ENCODE measurements around the gene AFF3. TPM values are rescaled to one million over a fixed set of nuclear protein-coding genes. Genes with fewer than 3 reads are reported as not detected.

AFF3 gene
- total and polyA plus RNA-seq, 2 of the 4 experiments (the other 2 are of a cell fraction), result 12.9 to 14.3 TPM

DNA sequence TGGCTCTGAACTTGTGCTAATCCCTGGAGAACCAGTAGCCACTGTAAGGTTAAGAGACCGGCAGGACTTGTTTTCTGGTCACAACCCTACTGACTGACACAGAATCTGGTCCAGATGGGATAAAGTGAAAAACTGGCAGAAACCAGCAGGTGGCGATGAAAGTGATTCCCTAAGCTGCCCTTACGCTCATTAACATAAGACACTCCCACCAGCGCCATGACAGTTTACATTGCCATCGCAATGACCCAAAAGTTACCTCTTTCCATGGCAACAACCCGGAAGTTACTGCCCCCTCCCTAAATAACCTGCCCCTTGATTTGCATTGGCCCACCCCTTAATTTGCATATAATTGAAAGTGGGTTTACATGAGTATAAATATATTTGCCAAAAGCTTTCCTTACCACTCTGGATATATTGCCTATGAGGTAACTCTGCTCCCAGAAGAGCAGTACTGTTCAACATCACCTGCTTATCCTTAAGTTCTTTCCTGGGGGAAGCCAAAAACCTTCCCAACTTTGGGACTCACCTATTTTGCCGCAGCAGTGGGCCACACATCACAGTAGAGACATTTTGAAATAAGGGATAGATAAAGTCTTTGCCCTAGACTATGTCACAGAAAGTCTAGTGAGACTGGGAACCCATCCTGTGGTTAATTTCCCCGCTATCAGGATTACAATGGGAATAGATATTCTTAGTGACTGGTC lies 35.8 kb upstream of the AFF3 start:
- Histone ChIP-seq H3K14ac (replicated peaks; ENCODE audit: low read depth, low read length) (no peak overlapping the region), H2BK120ac (ENCODE audit: low read depth, low read length) (no peak overlapping the region), H3K36me3 (ENCODE audit: control insufficient read depth, insufficient read depth, low read length) (no peaks in the 10 kb centered on the region), H4K5ac (ENCODE audit: low read depth, low read length) (no peak overlapping the region), H3K27ac (ENCODE audit: insufficient read depth, low read length) (no peak overlapping the region), H3K9me3 (ENCODE audit: control insufficient read depth, insufficient read depth, low read length) (no peaks in the 10 kb centered on the region), H2BK20ac (ENCODE audit: low read depth, low read length) (no peak overlapping the region), H3K18ac (ENCODE audit: low read depth, low read length) (no peak overlapping the region), H3K27me3 (ENCODE audit: control insufficient read depth, insufficient read depth, low read length) (peaks cover 2% of the 10 kb centered on the region; the same call in 1 of the 2 replicates), H3K4me3 (ENCODE audit: insufficient read depth, low read depth, low read length) (no peak overlapping the region), H3K9me1 (ENCODE audit: insufficient read depth, low read length) (no peaks in the 10 kb centered on the region), H4K8ac (ENCODE audit: low read depth in 2 of 2, low read length in 2 of 2) (no peak overlapping the region; a peak in 1 of 4 replicates), H2BK5ac (ENCODE audit: low read depth, low read length, poor library complexity, severe bottlenecking) (no peak overlapping the region), H3K4me1 (ENCODE audit: control insufficient read depth, insufficient read depth, low read length) (no peaks in the 10 kb centered on the region; the same call in 1 of the 2 replicates), H2BK15ac (ENCODE audit: low read depth, low read length) (no peak overlapping the region), H3K23ac (ENCODE audit: low read depth, low read length) (no peak overlapping the region), H3K4me2 (ENCODE audit: low read depth, low read length) (no peak overlapping the region), H3K79me1 (ENCODE audit: low read depth in 1 of 2, low read length in 2 of 2) (no peaks in the 10 kb centered on the region), H3K9ac (ENCODE audit: low read depth, low read length) (no peak overlapping the region), H4K20me1 (ENCODE audit: insufficient read depth, low read length) (no peaks in the 10 kb centered on the region), H4K91ac (ENCODE audit: insufficient read depth, low read depth, low read length) (no peak overlapping the region), H3K4ac (ENCODE audit: low read depth, low read length) (no peak overlapping the region), H2AK5ac (ENCODE audit: low read depth, low read length) (no peak overlapping the region), H3K56ac (ENCODE audit: extremely low read depth, insufficient read depth, low read length) (no peak overlapping the region), H2AFZ (replicated peaks; ENCODE audit: low read length, poor library complexity) (no peak overlapping the region), H2AK9ac (replicated peaks; ENCODE audit: low read depth, low read length, poor library complexity) (no peak overlapping the region)
- TF ChIP-seq CEBPB (IDR thresholded peaks at IDR 0.05; ENCODE audit: low read depth, low read length) (no peak), CHD1 (IDR thresholded peaks at IDR 0.05; ENCODE audit: low read depth, low read length) (no peak), SMC3 (IDR thresholded peaks at IDR 0.05; ENCODE audit: low read depth, low read length) (peak; percentile 33; the same call in 1 of the 2 replicates)
- TF ChIP-seq, protein P1, sequence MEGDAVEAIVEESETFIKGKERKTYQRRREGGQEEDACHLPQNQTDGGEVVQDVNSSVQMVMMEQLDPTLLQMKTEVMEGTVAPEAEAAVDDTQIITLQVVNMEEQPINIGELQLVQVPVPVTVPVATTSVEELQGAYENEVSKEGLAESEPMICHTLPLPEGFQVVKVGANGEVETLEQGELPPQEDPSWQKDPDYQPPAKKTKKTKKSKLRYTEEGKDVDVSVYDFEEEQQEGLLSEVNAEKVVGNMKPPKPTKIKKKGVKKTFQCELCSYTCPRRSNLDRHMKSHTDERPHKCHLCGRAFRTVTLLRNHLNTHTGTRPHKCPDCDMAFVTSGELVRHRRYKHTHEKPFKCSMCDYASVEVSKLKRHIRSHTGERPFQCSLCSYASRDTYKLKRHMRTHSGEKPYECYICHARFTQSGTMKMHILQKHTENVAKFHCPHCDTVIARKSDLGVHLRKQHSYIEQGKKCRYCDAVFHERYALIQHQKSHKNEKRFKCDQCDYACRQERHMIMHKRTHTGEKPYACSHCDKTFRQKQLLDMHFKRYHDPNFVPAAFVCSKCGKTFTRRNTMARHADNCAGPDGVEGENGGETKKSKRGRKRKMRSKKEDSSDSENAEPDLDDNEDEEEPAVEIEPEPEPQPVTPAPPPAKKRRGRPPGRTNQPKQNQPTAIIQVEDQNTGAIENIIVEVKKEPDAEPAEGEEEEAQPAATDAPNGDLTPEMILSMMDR (conservative IDR thresholded peaks at IDR 0.05; ENCODE audit: low read depth, low read length), result peak; percentile 25; the same call in 1 of the 2 replicates
- ATAC-seq (ENCODE audit: low read depth) (peak; percentile 51; the same call in 1 of the 2 replicates), DNase-seq (peak; percentile 38)
- no TSS peak for BruUV-seq (replicated peaks)
- POLR2A ChIA-PET (ENCODE audit: unreplicated experiment), result no interaction called here
- in situ Hi-C loops (cut with MboI; ENCODE audit: low sequenced_read_pairs) (no loop called here), dilution Hi-C loops (cut with HindIII; ENCODE audit: low sequenced_read_pairs, unreplicated experiment) (no loop called here), intact Hi-C loops (cut with micrococcal nuclease) (no loop called here)
- WGBS, 2 experiments (ENCODE audit: extremely low coverage in 2 of 2, insufficient read length in 1 of 2), result no CpG with 5 or more reads among the region's 8 CpGs
- CTCF ChIA-PET, result no interaction called here

Data from IMR-90 (cell line).